GM19099 (cell line): ENCODE data around the gene ASB1.

Experiments
- POLR2A ChIP-seq: IDR thresholded peaks from 3 replicates; pipeline ENCODE4 v1.6.1; 2011; ENCODE audit warnings: low read depth; ENCODE audit not compliant: insufficient read length; ENCODE audit errors: extremely low read depth

ASB1 gene

DNA sequence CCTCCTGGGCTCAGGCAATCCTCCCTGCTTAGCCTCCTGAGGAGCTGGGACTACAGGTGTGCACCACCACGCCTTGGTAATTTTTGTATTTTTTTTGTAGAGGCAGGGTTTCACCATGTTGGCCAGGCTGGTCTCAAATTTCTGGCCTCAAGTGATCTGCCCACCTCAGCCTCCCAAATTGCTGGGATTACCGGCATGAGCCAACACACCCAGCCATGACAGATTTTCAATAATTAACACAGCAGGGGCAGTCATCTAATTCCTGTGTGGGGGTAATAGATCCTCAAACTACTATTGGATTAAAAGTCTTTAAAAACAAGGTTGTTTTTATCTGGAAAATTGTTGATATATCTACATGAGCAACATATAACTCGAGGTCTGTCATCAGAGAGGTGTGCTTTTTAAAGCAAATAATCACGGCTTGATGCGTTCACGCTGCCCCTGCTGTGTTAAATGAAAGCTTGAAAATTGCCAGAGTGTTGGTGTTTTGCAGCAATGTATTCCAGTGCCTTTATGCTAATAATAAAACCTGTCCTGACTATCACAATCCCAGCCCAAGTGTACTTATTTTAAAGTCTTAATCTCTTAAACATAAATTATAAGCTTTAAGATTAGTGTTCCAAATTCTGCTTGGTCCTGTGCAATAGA lies 35.6 kb upstream of the ASB1 start:
- no peak for TF ChIP-seq POLR2A

DNA sequence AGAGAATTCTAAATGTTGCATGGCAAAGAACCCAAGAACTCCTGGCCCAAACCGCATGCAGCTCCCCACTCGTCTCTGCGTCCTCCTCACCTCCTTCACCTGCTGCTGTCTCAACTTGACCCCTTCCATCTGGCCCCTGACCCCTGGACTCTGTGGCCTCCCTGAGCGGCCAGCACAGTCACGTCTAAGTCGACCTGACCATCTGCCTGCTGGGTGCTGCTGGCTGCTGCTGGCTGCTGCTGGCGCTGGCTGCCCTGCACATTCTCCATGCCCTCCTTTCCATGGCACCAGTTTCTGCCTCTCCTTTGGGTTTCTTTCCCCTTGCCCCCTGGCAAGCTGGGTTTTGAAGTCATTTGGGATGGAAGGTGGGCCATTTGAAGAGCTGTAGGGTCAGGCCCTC lies 30.1 kb upstream of the ASB1 start:
- TF ChIP-seq POLR2A = no peak

DNA sequence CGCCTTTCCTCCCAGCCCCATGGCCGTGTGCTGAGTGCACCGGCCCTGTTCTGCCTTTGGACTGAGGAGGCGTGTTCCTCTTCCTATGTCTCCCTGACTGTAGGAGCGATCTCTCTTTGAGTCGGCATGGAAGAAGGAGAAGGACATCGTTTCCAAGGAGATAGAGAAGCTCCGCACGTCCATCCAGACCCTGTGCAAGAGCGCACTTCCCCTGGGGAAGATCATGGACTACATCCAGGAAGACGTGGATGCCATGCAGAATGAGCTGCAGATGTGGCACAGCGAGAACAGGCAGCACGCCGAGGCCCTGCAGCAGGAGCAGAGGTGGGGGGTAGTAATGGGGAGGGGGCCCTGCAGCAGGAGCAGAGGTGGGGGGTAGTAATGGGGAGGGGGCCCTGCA lies 29.4 kb upstream of the ASB1 start:
- TF ChIP-seq POLR2A = no peak

DNA sequence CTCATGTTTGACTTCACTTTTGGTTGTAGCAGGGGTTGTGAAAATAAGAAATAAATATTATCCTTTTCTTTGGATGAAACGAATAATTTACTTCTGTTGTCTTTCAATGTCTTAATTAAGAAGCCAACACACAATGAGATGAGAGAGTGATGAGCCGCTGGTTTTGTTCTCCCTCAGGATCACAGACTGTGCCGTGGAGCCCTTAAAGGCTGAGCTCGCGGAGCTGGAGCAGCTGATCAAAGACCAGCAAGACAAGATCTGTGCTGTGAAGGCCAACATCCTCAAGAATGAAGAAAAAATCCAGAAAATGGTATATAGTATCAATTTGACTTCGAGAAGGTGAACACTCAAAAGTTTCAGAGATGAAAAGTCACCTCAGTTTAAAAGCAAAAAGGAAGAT lies 28.1 kb upstream of the ASB1 start:
- no peak for TF ChIP-seq POLR2A

DNA sequence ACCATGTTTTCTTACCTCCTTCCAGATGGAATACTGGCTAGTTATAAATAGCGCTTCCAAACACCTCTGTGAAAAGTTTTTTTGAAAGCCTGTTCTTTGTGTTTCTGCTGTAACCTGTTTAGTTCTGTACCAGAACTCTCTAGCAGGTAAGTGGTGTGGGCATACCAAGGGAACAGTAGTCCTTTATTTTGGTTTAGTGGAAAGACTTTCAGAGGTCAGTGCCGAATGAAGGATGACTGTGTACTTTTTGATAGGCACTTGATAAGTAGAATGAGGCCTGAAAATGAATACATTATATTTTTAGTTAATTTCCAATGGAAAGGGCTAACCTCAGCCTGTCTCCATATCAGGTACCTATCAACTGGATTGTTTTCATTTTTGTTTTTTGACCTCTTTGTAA lies 27.6 kb upstream of the ASB1 start:
- TF ChIP-seq POLR2A = no peak

DNA sequence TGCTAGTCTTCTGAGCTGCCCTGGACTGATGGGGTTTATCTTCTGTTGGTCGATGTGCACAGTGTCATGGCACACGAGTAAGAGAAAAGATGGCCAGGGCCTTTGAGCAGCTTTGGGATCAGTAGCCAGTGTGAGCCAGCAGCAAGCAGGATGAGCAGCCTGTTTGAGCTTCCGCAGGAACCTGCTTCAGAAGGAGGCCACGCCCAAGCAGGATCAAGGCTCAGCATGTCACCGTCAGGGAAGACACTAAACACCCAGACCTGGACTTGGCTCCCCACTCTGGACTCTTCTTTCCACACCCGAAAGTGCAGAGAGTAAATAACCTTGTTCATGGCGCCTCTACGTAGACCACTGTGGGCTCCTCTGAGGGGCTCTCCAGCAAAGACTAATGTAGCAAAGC lies 25.2 kb upstream of the ASB1 start:
- no peak for TF ChIP-seq POLR2A

DNA sequence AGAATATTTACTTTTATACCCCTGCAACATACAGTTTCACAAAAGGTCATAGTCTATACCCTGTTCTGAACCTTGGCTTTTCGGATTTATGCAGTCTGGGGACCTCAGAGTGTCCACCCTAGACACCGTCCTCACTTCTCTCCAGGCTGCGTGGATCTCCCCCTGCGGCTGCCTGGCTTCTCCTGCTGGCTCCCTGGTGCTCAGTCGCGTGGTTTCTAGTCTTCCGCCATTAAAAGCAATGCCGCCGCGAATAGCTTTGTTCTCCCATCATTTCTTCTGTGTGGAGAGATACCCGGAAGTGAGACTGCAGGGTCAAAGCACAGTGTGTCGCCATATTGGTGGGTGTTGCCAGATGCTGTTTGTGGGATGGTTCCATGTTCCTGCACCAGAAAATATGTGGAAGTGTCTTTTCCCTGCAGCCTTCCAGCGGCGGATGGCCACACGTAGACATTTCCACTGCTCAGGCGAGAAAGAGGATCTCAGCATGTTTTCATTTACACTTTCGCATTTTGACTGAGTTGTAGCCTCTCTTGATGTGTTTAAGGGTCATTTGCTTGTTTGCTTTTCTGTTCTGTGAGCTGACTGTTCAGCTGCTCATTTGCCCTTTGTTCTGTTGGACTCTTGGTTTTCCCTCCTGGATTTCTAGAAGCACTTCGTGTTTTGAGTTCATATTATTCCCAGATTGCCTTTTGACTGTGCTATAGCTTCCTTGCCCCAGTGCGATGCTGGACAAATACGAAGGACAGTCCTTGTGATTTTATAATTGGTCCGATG lies 22.9 kb upstream of the ASB1 start:
- no peak for TF ChIP-seq POLR2A

DNA sequence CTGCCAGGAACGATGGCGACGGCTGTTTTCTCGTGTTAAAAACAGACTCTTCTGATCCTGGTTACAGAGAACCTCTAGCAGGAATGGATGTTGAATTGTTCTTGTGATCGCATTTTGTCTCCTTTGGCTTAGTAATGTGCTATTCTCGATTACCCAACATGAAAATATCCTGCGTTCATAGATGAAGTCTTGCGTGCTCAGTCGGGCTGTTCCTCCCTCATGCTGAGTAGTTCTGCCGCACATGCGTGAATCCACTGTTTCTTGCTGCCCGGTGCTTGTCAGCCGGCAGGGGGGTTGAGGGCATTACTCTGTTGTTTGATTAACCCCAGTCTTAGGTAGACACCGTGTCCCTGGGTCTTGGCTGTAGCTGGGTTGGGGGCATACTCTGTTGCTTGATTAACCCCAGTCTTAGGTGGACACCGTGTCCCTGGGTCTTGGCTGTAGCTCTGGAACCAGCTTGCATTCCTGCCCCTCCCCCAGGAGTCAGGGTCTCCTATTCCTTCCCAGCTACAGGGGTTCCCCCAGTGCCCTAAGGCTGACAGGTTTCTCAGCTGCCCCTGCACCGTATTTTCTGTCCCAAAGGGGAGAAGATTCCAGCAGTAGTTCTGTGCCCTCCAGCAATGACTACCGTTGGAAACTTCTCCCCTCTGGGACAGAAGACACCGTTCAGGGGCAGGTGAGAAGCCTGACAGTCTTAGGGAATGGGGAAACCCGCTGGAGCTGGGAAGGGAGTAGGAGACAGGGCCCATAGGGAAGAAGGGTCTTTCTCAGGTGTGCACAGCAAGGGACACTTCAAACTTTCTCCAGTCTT lies 22.1 kb upstream of the ASB1 start:
- no peak for TF ChIP-seq POLR2A

DNA sequence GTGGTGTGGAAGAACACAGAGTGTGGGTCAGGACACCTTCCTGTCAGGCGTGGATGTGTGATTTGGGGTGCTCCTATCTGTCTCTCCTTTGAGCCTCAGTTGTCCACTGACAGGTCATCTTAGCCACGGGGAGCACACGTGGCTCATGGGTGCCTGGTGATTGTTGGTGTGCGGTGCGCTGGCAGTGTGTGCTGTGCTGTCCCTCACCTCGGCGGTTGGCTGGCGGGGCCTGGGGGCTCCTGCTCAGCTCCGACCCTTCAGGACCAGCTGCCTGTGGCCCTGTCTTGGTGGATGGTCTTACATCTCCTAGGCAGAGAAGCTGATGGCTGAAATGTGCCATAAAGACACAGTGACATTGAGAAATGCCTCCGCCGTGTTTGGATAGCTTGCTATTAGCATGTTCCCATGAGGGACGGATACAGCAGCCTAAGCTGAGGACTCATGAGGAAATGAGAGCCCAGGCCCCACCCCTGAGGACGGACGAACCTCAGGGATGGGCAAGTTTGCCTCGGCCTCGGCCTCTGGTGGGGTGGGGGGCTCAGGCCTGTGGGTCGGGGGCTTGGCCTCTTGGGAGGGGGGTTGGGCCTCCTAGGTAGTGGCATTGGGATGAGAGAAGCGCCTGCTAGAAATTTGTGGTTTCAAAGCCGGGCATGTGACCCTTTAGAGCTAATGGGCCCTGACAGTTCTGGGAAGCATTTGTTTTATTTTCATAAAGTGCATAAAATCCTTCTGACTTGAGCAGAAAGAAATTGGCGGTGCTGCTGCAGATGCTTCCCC lies 20.3 kb upstream of the ASB1 start:
- TF ChIP-seq POLR2A = no peak

DNA sequence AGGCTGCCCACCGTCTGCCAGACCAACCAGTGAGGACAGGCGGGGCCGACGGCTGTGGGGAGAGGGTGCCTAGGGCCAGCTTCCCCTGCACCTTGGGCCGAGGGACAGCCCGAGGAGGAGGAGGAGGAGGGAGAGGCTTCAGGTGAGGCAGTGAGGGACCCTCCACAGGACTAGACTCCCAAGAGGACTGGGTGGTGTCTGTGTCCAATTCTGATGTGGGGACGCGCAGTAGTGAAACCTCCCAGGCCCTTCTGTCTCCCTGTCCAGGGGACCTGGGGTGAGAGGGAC lies 19.8 kb upstream of the ASB1 start:
- TF ChIP-seq POLR2A = no peak

DNA sequence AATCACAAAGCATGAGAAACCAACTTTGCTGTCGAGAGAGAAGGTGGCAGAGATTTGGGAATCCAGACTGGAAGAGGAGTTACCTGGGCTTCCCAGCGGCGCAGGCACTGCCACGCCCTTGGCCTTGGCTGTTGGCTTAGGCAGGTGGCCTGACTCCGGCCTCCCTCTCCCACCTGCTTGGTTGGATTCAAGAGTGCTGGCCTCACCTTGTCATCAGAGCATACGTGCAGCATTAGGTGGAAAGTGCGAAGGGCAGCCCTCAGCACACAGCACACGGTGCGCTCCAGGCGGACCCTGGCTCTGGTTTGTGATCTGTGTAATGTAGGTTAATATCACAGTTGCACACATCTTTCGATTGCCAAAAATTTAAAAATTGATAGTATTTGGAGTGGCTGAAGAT lies 19.2 kb upstream of the ASB1 start:
- no peak for TF ChIP-seq POLR2A

DNA sequence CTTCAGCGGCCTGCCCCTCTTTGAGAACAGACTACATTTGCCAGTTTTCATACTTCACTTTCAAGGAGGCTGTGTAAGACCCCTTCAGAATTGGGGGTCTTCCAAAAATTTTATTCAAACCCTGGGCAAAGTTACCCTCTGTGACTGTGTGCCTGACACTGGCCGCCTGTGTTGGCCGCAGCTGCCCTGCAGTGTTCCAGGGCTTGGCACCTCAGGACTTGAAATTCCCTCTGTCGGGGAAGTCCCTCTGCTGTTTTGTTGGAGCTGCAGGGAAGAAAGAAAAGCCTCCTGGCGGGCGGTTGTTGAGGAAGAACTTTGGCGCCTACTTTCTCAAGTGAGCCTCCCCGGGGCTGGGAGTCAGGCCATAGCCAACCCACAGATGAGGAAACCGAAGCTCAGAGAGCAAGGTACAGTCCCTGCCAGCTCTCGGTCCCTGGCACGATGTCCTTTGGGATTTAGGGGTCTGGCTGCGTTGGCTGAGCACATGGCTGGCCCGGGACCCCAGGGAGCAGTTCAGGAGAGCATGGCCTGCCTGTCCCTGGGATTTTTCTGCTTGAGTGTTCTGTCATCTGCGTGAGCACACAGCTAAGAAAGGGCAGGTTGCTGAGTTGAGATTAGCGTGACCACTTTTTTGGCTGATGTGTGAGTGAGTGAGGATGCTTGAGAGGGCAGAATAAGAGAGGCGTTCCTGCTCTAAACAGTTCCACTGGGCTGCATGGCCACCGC lies 17.9 kb upstream of the ASB1 start:
- no peak for TF ChIP-seq POLR2A

DNA sequence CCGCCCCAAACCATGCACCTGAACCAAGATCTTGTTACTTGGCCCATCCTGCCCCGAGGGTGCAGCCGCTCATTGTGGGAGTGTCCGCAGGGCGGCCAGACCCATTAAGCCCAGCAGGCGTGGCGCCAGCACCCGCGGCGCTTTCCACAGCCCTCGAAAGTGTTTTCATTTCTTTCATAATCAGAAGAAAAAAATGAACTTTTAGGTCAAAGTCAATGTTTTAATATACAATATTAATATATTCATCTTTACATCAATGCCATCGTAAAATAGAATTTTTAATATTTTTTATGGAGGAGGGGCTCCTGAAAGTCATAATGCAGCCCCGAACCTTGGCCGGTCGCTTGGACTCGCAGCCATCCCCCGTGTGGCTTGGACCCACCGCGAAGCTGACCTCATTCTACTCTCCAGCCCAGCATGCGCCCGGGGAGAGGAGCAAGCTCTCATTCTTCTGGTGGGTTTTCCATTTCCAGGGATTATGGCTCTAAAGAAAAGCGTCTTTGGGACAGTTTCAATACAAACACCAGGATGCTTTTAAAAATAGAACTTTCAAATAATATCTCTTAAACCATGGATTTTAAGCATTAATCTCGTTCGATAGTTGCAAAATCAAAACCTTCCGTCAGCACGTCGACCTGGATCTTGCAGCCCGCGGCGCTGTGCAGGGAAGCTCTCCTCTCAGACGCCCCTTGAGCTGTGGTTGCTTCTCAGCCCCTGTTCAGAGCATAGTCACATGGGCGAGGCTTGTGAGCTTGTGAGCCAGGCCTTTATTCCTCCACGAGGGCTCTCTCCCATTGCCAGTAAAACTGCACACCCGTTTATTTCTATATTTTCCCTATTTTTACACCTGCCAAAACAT lies 17.2 kb upstream of the ASB1 start:
- no peak for TF ChIP-seq POLR2A
